GM21717 (cell line): ENCODE data around the gene IQGAP2.

Experiments
- ATAC-seq: cut with Tn5 transposase; IDR thresholded peaks from one replicate; pipeline ENCODE4 v1.9.1; 2021; ENCODE audit warnings: mild to moderate bottlenecking, moderate library complexity; ENCODE audit not compliant: unreplicated experiment

The IQGAP2 gene

GRCh38 chr5:76565009-76565408, 161.9 kb downstream of the IQGAP2 start:
- ATAC-seq, result no peak

- ATAC-seq, result no peak
These were observed 167.1 kb downstream of the IQGAP2 start for GRCh38 chr5:76570153-76570552.

GRCh38 chr5:76571559-76571958, 168.5 kb downstream of the IQGAP2 start:
- no peak for ATAC-seq

- ATAC-seq, result no peak
These were observed 173.4 kb downstream of the IQGAP2 start for GRCh38 chr5:76576450-76576849.

- ATAC-seq, result no peak
These were observed 173.9 kb downstream of the IQGAP2 start for GRCh38 chr5:76576996-76577395.

- no peak for ATAC-seq
These were observed 176.3 kb downstream of the IQGAP2 start for GRCh38 chr5:76579166-76579937.

GRCh38 chr5:76580981-76581380, 177.9 kb downstream of the IQGAP2 start:
- ATAC-seq, result no peak

- ATAC-seq, result peak; percentile 89
These were observed 179.4 kb downstream of the IQGAP2 start for GRCh38 chr5:76582230-76583162.

- ATAC-seq, result no peak
These were observed 180.3 kb downstream of the IQGAP2 start for GRCh38 chr5:76583163-76584047.

- no peak for ATAC-seq
These were observed 182.7 kb downstream of the IQGAP2 start for GRCh38 chr5:76585783-76586217.

- ATAC-seq, result no peak
These were observed 183.4 kb downstream of the IQGAP2 start for GRCh38 chr5:76586531-76586930.

- ATAC-seq, result peak; percentile 92
These were observed 186.9 kb downstream of the IQGAP2 start for GRCh38 chr5:76590027-76590426.

GRCh38 chr5:76591366-76591765, 188.3 kb downstream of the IQGAP2 start:
- no peak for ATAC-seq

- ATAC-seq, result no peak
These were observed 189.6 kb downstream of the IQGAP2 start for GRCh38 chr5:76592692-76593091.

GRCh38 chr5:76594107-76594506, 191.0 kb downstream of the IQGAP2 start:
- ATAC-seq, result no peak

GRCh38 chr5:76595755-76596481, 192.8 kb downstream of the IQGAP2 start:
- ATAC-seq, result no peak

GRCh38 chr5:76598531-76598930, 195.4 kb downstream of the IQGAP2 start:
- no peak for ATAC-seq

- ATAC-seq, result no peak
These were observed 197.6 kb downstream of the IQGAP2 start for GRCh38 chr5:76600716-76601115.

- ATAC-seq, result no peak
These were observed 198.4 kb downstream of the IQGAP2 start for GRCh38 chr5:76601470-76601869.

- no peak for ATAC-seq
These were observed 199.1 kb downstream of the IQGAP2 start for GRCh38 chr5:76602094-76602726.
